ENCODE measurements around the gene TRIM14.
"Not testable (repeated sequence)": the region's sequence is repeated elsewhere in the genome, so short reads cannot be mapped to it uniquely, and the experiment has no call there.

Gene TRIM14

GRCh38 chr9:98124637-98125426 is 5.8 kb upstream of the TRIM14 start:
- DNase-seq (ENCODE audit: insufficient read length, low spot score): no peak
- FAIRE-seq: no peak
- TF ChIP-seq, protein P1, sequence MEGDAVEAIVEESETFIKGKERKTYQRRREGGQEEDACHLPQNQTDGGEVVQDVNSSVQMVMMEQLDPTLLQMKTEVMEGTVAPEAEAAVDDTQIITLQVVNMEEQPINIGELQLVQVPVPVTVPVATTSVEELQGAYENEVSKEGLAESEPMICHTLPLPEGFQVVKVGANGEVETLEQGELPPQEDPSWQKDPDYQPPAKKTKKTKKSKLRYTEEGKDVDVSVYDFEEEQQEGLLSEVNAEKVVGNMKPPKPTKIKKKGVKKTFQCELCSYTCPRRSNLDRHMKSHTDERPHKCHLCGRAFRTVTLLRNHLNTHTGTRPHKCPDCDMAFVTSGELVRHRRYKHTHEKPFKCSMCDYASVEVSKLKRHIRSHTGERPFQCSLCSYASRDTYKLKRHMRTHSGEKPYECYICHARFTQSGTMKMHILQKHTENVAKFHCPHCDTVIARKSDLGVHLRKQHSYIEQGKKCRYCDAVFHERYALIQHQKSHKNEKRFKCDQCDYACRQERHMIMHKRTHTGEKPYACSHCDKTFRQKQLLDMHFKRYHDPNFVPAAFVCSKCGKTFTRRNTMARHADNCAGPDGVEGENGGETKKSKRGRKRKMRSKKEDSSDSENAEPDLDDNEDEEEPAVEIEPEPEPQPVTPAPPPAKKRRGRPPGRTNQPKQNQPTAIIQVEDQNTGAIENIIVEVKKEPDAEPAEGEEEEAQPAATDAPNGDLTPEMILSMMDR (IDR thresholded peaks at IDR 0.05; ENCODE audit: insufficient read depth, missing control alignments): no peak

DNA sequence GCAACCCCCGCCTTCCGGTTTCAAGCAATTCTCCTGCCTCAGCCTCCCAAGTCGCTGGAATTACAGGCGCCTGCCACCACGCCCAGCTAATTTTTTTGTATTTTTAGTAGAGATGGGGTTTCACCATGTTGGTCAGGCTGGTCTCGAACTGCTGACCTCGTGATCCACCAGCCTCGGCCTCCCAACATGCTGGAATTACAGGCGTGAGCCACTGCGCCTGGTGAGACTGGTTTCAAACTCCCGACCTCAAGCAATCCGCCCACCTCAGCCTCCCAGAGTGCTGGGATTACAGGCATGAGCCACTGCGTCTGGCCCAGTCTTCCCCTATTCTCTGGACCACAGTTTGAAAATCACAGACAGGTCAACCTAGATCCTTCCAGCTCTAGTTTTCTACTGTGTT is 5.1 kb upstream of the TRIM14 start:
- not testable (repeated sequence) for FAIRE-seq; DNase-seq (ENCODE audit: insufficient read length, low spot score)

- FAIRE-seq (no peak), DNase-seq (ENCODE audit: insufficient read length, low spot score) (no peak)
- TF ChIP-seq, protein P1 (IDR thresholded peaks at IDR 0.05; ENCODE audit: insufficient read depth, missing control alignments): no peak
Measured at GRCh38 chr9:98121058-98121457, 2.0 kb upstream of the TRIM14 start.

- DNase-seq (ENCODE audit: insufficient read length, low spot score) (no peak), FAIRE-seq (no peak)
- TF ChIP-seq, protein P1 (IDR thresholded peaks at IDR 0.05; ENCODE audit: insufficient read depth, missing control alignments): no peak
Measured at GRCh38 chr9:98120476-98120875, 1.5 kb upstream of the TRIM14 start.

GRCh38 chr9:98117984-98118639 is 910 bp downstream of the TRIM14 start:
- FAIRE-seq (no peak), DNase-seq (ENCODE audit: insufficient read length, low spot score) (no peak)
- TF ChIP-seq, protein P1 (IDR thresholded peaks at IDR 0.05; ENCODE audit: insufficient read depth, missing control alignments): no peak

GRCh38 chr9:98117097-98117496 is 1.9 kb downstream of the TRIM14 start:
- FAIRE-seq; DNase-seq (ENCODE audit: insufficient read length, low spot score): not testable (repeated sequence)

- TF ChIP-seq, protein P1 (IDR thresholded peaks at IDR 0.05; ENCODE audit: insufficient read depth, missing control alignments): no peak
- DNase-seq (ENCODE audit: insufficient read length, low spot score) (no peak), FAIRE-seq (no peak)
Measured at GRCh38 chr9:98109052-98109451, 10.0 kb downstream of the TRIM14 start.

GRCh38 chr9:98108531-98109031 is 10.4 kb downstream of the TRIM14 start:
- FAIRE-seq: no peak
- TF ChIP-seq, protein P1 (IDR thresholded peaks at IDR 0.05; ENCODE audit: insufficient read depth, missing control alignments): no peak
- no peak for DNase-seq (ENCODE audit: insufficient read length, low spot score)
